Vagina (tissue), 2 donors: ENCODE measurements around the gene ACTR5. TPM values are rescaled to one million over a fixed set of nuclear protein-coding genes. Genes with fewer than 3 reads are reported as not detected.

Experiments used
- DNase-seq, 2 donors: peaks; one replicate each; pipeline ENCODE4 v3.0.0-alpha.2; 2017; ENCODE audit errors: extremely low spot score in 2 of 2
- H3K27ac ChIP-seq: fragments of 200-600 bp; sonication (generic); one replicate; pipeline ENCODE4 v1.5.1; 2019
- H3K27me3 ChIP-seq: fragments of 200-600 bp; sonication (generic); one replicate; pipeline ENCODE4 v1.5.1; 2019
- H3K36me3 ChIP-seq, 2 donors: fragments of 200-600 bp; sonication (generic); one replicate each; pipeline ENCODE4 v1.5.1; 2017 to 2019
- H3K4me1 ChIP-seq: fragments of 200-600 bp; sonication (generic); one replicate; pipeline ENCODE4 v1.5.1; 2019
- H3K4me3 ChIP-seq, 2 donors: fragments of 200-600 bp; sonication (generic); 1 replicate in 1 of 2; 2 replicates in 1 of 2; pipeline ENCODE4 v1.5.1; 2016 to 2019
- H3K9me3 ChIP-seq: fragments of 200-600 bp; sonication (generic); one replicate; pipeline ENCODE4 v1.5.1; 2019
- POLR2A ChIP-seq, 2 donors: fragments of 450-650 bp; IDR thresholded peaks; one replicate each; pipeline ENCODE4 v1.6.1; 2017; ENCODE audit warnings: antibody characterized with exemption in 2 of 2, mild to moderate bottlenecking in 2 of 2, moderate library complexity in 2 of 2
- POLR2AphosphoS5 ChIP-seq, 2 donors: sonication (generic); formaldehyde crosslinking; IDR thresholded peaks; one replicate each; pipeline ENCODE4 v1.9.0; 2017; ENCODE audit warnings: antibody characterized with exemption in 2 of 2, mild to moderate bottlenecking in 2 of 2, low read depth in 1 of 2; ENCODE audit not compliant: insufficient read depth in 1 of 2
- intact Hi-C: fragments of 100-400 bp; cut with DNase I; formaldehyde crosslinking; loops from one replicate; pipeline ENCODE4 v1.15.1; 2023
- total RNA-seq: library from RNA; depleted of rRNA; stranded (reverse); fragments of >200 nt; gene quantifications from one replicate; pipeline ENCODE4 v1.2.3, GENCODE V29; 2016
- TF ChIP-seq, protein P1 (sequence below), 3 experiments: fragments of 450-650 bp in 2 of 3; fragments of 200-600 bp in 1 of 3; sonication (generic) in 1 of 3; IDR thresholded peaks; one replicate each; pipeline ENCODE4 v1.5.1; 2017 to 2019; ENCODE audit warnings: antibody characterized with exemption in 3 of 3, mild to moderate bottlenecking in 2 of 3, moderate library complexity in 2 of 3

ACTR5 gene
- total RNA-seq, 1 donor from 2014 or later, result 18.4 TPM

- Histone ChIP-seq H3K27ac (no peak overlapping the region), H3K36me3 (peaks cover 0 to 75% of the 10 kb centered on the region in 2 donors), H3K4me3 (no peak overlapping the region), H3K4me1 (peaks cover 6% of the 10 kb centered on the region), H3K27me3 (no peaks in the 10 kb centered on the region), H3K9me3 (no peaks in the 10 kb centered on the region)
- intact Hi-C loops, result no loop called here
- DNase-seq, result no peak
- TF ChIP-seq, protein P1, sequence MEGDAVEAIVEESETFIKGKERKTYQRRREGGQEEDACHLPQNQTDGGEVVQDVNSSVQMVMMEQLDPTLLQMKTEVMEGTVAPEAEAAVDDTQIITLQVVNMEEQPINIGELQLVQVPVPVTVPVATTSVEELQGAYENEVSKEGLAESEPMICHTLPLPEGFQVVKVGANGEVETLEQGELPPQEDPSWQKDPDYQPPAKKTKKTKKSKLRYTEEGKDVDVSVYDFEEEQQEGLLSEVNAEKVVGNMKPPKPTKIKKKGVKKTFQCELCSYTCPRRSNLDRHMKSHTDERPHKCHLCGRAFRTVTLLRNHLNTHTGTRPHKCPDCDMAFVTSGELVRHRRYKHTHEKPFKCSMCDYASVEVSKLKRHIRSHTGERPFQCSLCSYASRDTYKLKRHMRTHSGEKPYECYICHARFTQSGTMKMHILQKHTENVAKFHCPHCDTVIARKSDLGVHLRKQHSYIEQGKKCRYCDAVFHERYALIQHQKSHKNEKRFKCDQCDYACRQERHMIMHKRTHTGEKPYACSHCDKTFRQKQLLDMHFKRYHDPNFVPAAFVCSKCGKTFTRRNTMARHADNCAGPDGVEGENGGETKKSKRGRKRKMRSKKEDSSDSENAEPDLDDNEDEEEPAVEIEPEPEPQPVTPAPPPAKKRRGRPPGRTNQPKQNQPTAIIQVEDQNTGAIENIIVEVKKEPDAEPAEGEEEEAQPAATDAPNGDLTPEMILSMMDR (IDR thresholded peaks at IDR 0.05), result no peak
These were observed 15.4 kb downstream of the ACTR5 start for GRCh38 chr20:38763616-38764015.

GRCh38 chr20:38764567-38765318 lies 16.5 kb downstream of the ACTR5 start:
- H3K4me1 ChIP-seq, result peaks cover 6% of the 10 kb centered on the region
- DNase-seq, result no peak
- peaks cover 0 to 82% of the 10 kb centered on the region in 2 donors for H3K36me3 ChIP-seq
- H3K27me3 ChIP-seq, result no peaks in the 10 kb centered on the region
- H3K4me3 ChIP-seq, result no peak overlapping the region
- TF ChIP-seq POLR2AphosphoS5 (IDR thresholded peaks at IDR 0.05; ENCODE audit: insufficient read depth in 1 of 2, low read depth in 1 of 2) (peak in 1 of 2 donors; percentile 53), POLR2A (IDR thresholded peaks at IDR 0.05) (no peak)
- H3K27ac ChIP-seq, result no peak overlapping the region
- H3K9me3 ChIP-seq, result no peaks in the 10 kb centered on the region
- intact Hi-C loops, result no loop called here

GRCh38 chr20:38766071-38766470 lies 17.8 kb downstream of the ACTR5 start:
- H3K4me1 ChIP-seq, result peaks cover 6% of the 10 kb centered on the region
- intact Hi-C loops, result no loop called here

GRCh38 chr20:38769376-38770295 lies 21.4 kb downstream of the ACTR5 start:
- no peak for DNase-seq
- Histone ChIP-seq H3K4me1 (peaks cover 2% of the 10 kb centered on the region), H3K27ac (no peak overlapping the region), H3K36me3 (peaks cover 8 to 80% of the 10 kb centered on the region in 2 donors), H3K9me3 (no peaks in the 10 kb centered on the region), H3K4me3 (no peak overlapping the region), H3K27me3 (no peaks in the 10 kb centered on the region)
- TF ChIP-seq POLR2AphosphoS5 (IDR thresholded peaks at IDR 0.05; ENCODE audit: insufficient read depth in 1 of 2, low read depth in 1 of 2) (no peak), POLR2A (IDR thresholded peaks at IDR 0.05) (no peak)
- TF ChIP-seq, protein P1 (IDR thresholded peaks at IDR 0.05), result no peak
- intact Hi-C loops, result no loop called here

More at GRCh38 chr20:38766071-38766470, 17.8 kb downstream of the ACTR5 start:
- Histone ChIP-seq H3K4me3 (no peak overlapping the region), H3K27ac (no peak overlapping the region), H3K9me3 (no peaks in the 10 kb centered on the region), H3K27me3 (no peaks in the 10 kb centered on the region), H3K36me3 (peaks cover 0 to 76% of the 10 kb centered on the region in 2 donors)
- no peak for DNase-seq
- TF ChIP-seq POLR2AphosphoS5 (IDR thresholded peaks at IDR 0.05; ENCODE audit: insufficient read depth in 1 of 2, low read depth in 1 of 2), result no peak
- TF ChIP-seq, protein P1 (IDR thresholded peaks at IDR 0.05), result no peak
- TF ChIP-seq POLR2A (IDR thresholded peaks at IDR 0.05), result no peak

- no peak for DNase-seq
- no peaks in the 10 kb centered on the region for H3K9me3 ChIP-seq
- no peak overlapping the region for H3K4me3 ChIP-seq
- no peaks in the 10 kb centered on the region for H3K27me3 ChIP-seq
- intact Hi-C loops, result no loop called here
- TF ChIP-seq POLR2A (IDR thresholded peaks at IDR 0.05) (no peak), POLR2AphosphoS5 (IDR thresholded peaks at IDR 0.05; ENCODE audit: insufficient read depth in 1 of 2, low read depth in 1 of 2) (no peak)
- TF ChIP-seq, protein P1 (IDR thresholded peaks at IDR 0.05), result no peak
- H3K27ac ChIP-seq, result no peak overlapping the region
- H3K36me3 ChIP-seq, result peaks cover 8 to 76% of the 10 kb centered on the region in 2 donors
- H3K4me1 ChIP-seq, result no peaks in the 10 kb centered on the region
These were observed 22.3 kb downstream of the ACTR5 start for GRCh38 chr20:38770546-38770945.
